ENCODE data around the gene NSD2. TPM values are rescaled to one million over a fixed set of nuclear protein-coding genes. Genes with fewer than 3 reads are reported as not detected.
"Not testable (repeated sequence)": the region's sequence is repeated elsewhere in the genome, so short reads cannot be mapped to it uniquely, and the experiment has no call there.

NSD2 gene
- total RNA-seq, 1 donor from 2014 or later, result 66.4 TPM

- DNase-seq (ENCODE audit: extremely low spot score, unreplicated experiment), result no peak
- Mint-ChIP-seq H3K9me3 (ENCODE audit: unreplicated experiment) (no peaks in the 10 kb centered on the region), H3K4me1 (ENCODE audit: unreplicated experiment) (no peaks in the 10 kb centered on the region), H3K27me3 (ENCODE audit: unreplicated experiment) (no peaks in the 10 kb centered on the region), H3K4me3 (ENCODE audit: unreplicated experiment) (no peak overlapping the region), H3K36me3 (ENCODE audit: unreplicated experiment) (peaks cover 18% of the 10 kb centered on the region), H3K27ac (ENCODE audit: unreplicated experiment) (no peak overlapping the region)
- no peak for TF ChIP-seq CTCF (IDR thresholded peaks at IDR 0.05)
These were observed 39.9 kb upstream of the NSD2 start for GRCh38 chr4:1831331-1831730.

DNA sequence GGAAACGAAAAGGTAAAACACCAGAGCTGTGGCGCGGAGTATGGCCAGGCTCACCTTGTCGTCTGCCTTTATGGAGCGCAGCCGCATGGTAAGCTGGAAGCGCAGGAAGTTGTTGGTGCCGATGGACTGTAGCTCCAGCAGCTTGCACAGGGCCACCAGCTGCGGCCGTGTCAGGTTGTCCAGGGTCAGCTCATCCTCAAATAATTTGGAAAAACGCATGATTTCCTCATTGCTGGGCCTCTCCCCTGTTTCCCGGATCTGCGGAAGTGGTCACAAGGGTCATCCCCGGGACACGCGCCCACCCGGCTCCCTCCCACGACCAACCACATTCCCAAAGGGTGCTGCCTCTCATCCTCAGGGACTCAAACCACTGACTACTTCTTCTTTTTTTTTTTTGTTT, 38.5 kb upstream of the NSD2 start:
- DNase-seq (ENCODE audit: extremely low spot score, unreplicated experiment), result no peak
- no peaks in the 10 kb centered on the region for H3K9me3 Mint-ChIP-seq (ENCODE audit: unreplicated experiment)

DNA sequence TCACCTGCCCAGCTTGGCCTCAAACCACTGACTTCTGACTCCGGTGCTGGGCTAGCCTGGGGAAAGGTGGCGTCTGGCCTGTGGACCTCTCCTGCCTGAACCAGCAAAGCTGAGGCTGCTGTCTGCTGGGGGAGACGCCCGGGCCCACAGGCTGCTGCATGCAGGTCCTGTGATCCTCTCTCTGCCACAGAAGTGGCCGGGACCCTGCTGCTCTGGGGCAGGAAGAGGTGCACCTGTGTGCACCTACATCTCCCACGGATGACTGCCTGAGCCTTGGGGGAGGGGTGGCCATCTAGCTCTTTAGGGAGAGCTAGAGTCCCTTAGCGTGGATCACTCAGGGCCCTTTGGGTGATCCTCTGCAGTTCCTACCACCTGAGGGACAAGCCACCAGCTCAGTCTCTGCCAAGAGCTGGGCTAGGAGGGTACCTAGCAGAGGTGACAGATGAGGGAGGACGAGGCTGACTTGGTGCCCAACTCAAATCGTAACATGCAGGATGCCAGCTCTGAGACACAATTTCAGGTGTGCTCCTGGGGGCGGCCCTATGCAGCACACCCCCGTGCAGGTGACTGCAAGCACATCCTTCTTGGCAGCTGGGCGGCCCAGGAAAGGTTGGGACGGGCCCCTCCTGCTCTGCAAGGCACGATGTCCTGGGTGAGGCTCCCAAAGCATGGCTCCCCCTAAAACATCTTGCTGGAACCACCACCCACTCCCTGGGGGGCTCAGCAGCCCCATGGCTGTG, 37.7 kb upstream of the NSD2 start:
- H3K27ac Mint-ChIP-seq (ENCODE audit: unreplicated experiment), result no peak overlapping the region
- H3K4me1 Mint-ChIP-seq (ENCODE audit: unreplicated experiment), result no peaks in the 10 kb centered on the region
- no peaks in the 10 kb centered on the region for H3K27me3 Mint-ChIP-seq (ENCODE audit: unreplicated experiment)
- no peak for DNase-seq (ENCODE audit: extremely low spot score, unreplicated experiment)
- peaks cover 24% of the 10 kb centered on the region for H3K36me3 Mint-ChIP-seq (ENCODE audit: unreplicated experiment)
- no peak overlapping the region for H3K4me3 Mint-ChIP-seq (ENCODE audit: unreplicated experiment)
- TF ChIP-seq CTCF (IDR thresholded peaks at IDR 0.05), result no peak
- H3K9me3 Mint-ChIP-seq (ENCODE audit: unreplicated experiment), result no peaks in the 10 kb centered on the region

More for the DNA sequence above, 38.5 kb upstream of the NSD2 start:
- Mint-ChIP-seq H3K4me3 (ENCODE audit: unreplicated experiment) (no peak overlapping the region), H3K36me3 (ENCODE audit: unreplicated experiment) (peaks cover 21% of the 10 kb centered on the region), H3K4me1 (ENCODE audit: unreplicated experiment) (no peaks in the 10 kb centered on the region), H3K27ac (ENCODE audit: unreplicated experiment) (no peak overlapping the region), H3K27me3 (ENCODE audit: unreplicated experiment) (no peaks in the 10 kb centered on the region)
- TF ChIP-seq CTCF (IDR thresholded peaks at IDR 0.05), result no peak

DNA sequence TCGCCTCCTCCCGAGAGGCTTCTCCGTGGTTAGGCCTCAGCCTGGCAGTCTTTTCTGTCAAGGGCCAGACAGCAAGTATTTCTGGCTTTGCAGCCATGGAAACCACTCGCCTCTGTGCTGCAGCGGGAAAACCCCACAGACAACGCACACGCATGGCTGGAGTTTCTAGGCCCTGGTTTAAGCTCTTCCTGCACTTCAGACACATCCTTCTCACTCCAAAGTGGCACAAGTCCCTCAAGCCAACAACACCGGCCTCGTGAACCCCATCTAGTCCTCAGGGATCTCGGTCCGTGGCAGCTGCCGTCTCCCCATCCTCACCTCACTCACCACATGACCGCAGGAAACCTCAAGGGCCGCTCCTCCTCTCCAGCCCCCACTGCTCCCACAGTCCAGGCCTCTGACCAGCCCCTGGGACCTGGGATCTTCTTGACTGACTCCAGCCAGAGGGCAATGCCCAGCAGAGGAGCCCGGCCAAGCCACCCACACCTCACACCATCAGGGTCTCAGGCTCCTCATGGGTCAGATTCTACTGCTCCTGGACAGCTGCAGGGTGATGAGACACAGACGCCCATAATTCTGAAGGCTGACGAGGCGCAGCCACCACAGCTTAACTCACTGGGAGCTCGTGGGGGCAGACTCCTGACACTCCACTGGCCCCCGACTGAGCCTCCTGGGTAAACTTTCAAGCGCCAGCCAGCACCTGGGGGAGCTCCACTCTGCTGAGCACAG, 37.0 kb upstream of the NSD2 start:
- H3K9me3 Mint-ChIP-seq (ENCODE audit: unreplicated experiment), result no peaks in the 10 kb centered on the region
- H3K27ac Mint-ChIP-seq (ENCODE audit: unreplicated experiment), result no peak overlapping the region
- H3K4me3 Mint-ChIP-seq (ENCODE audit: unreplicated experiment), result no peak overlapping the region
- no peaks in the 10 kb centered on the region for H3K27me3 Mint-ChIP-seq (ENCODE audit: unreplicated experiment)
- no peak for DNase-seq (ENCODE audit: extremely low spot score, unreplicated experiment)
- H3K36me3 Mint-ChIP-seq (ENCODE audit: unreplicated experiment), result peaks cover 28% of the 10 kb centered on the region
- H3K4me1 Mint-ChIP-seq (ENCODE audit: unreplicated experiment), result no peaks in the 10 kb centered on the region
- TF ChIP-seq CTCF (IDR thresholded peaks at IDR 0.05), result no peak

- not testable (repeated sequence) for H3K4me3 Mint-ChIP-seq (ENCODE audit: unreplicated experiment); DNase-seq (ENCODE audit: extremely low spot score, unreplicated experiment); H3K9me3 Mint-ChIP-seq (ENCODE audit: unreplicated experiment); H3K27ac Mint-ChIP-seq (ENCODE audit: unreplicated experiment); H3K4me1 Mint-ChIP-seq (ENCODE audit: unreplicated experiment); H3K27me3 Mint-ChIP-seq (ENCODE audit: unreplicated experiment)
- H3K36me3 Mint-ChIP-seq (ENCODE audit: unreplicated experiment), result peaks cover 31% of the 10 kb centered on the region
These were observed 35.4 kb upstream of the NSD2 start for GRCh38 chr4:1835836-1836235.
